Measurements from ENCODE around the gene EIF4A3.

- TF ChIP-seq HDAC6 (IDR thresholded peaks at IDR 0.05; ENCODE audit: low read depth, low read length) (no peak), PATZ1 (CRISPR knock-in tag; IDR thresholded peaks at IDR 0.05; ENCODE audit: borderline replicate concordance) (no peak), CEBPB (tag; IDR thresholded peaks at IDR 0.05) (no peak), POLR2A (conservative IDR thresholded peaks at IDR 0.05) (no peak), CTCF (IDR thresholded peaks at IDR 0.05 in 2 of 3, conservative IDR thresholded peaks at IDR 0.05 in 1 of 3; ENCODE audit: insufficient read depth in 2 of 3, low read depth in 1 of 3, low read length in 3 of 3) (no peak), POLR2AphosphoS2 (IDR thresholded peaks at IDR 0.05; ENCODE audit: low read length) (no peak), ZNF274 (IDR thresholded peaks at IDR 0.05; ENCODE audit: borderline replicate concordance, low read depth, low read length) (no peak), RFX5 (IDR thresholded peaks at IDR 0.05; ENCODE audit: low read depth, low read length) (no peak), RAD21 (CRISPR knock-in tag; conservative IDR thresholded peaks at IDR 0.05 in 1 of 2, IDR thresholded peaks at IDR 0.05 in 1 of 2) (no peak)
Measured at GRCh38 chr17:80195141-80195540, 48.2 kb upstream of the EIF4A3 start.
